Liver (tissue), 9 donors: Measurements from ENCODE around the gene ATP2C2. TPM values are rescaled to one million over a fixed set of nuclear protein-coding genes. Genes with fewer than 3 reads are reported as not detected.

Experiments used
- DNase-seq: peaks from one replicate; pipeline ENCODE4 v3.0.0-alpha.2; 2017; ENCODE audit warnings: low spot score
- H3K27ac ChIP-seq, 2 donors: one replicate each; pipeline ENCODE4 v1.7.0; 2013; ENCODE audit warnings: inconsistent platforms in 2 of 2, low read length in 2 of 2, control low read depth in 1 of 2, low read depth in 1 of 2, mild to moderate bottlenecking in 1 of 2
- H3K27me3 ChIP-seq, 4 donors: one replicate each; pipeline versions ENCODE4 v1.6.1 to v1.7.0; 2013; ENCODE audit warnings: low read length in 3 of 4, inconsistent platforms in 1 of 4, mild to moderate bottlenecking in 1 of 4, moderate library complexity in 1 of 4; ENCODE audit not compliant: control insufficient read depth in 4 of 4, insufficient read depth in 4 of 4
- H3K36me3 ChIP-seq, 4 donors: one replicate each; pipeline versions ENCODE4 v1.6.1 to v1.7.0; 2013; ENCODE audit warnings: low read length in 3 of 4, mild to moderate bottlenecking in 3 of 4, low read depth in 1 of 4, moderate library complexity in 1 of 4; ENCODE audit not compliant: control insufficient read depth in 4 of 4, insufficient read depth in 3 of 4
- H3K4me1 ChIP-seq, 4 donors: one replicate each; pipeline versions ENCODE4 v1.6.1 to v1.7.0; 2013; ENCODE audit warnings: low read length in 3 of 4, mild to moderate bottlenecking in 3 of 4, moderate library complexity in 1 of 4; ENCODE audit not compliant: control insufficient read depth in 4 of 4, insufficient read depth in 4 of 4
- H3K4me3 ChIP-seq, 3 donors: one replicate each; pipeline versions ENCODE4 v1.6.1 to v1.7.0; 2013; ENCODE audit warnings: low read length in 3 of 3, control low read depth in 1 of 3, low read depth in 1 of 3, mild to moderate bottlenecking in 1 of 3
- H3K9ac ChIP-seq, 2 donors: one replicate each; pipeline ENCODE4 v1.7.0; 2013; ENCODE audit warnings: low read length in 2 of 2, mild to moderate bottlenecking in 2 of 2, moderate library complexity in 2 of 2, control low read depth in 1 of 2, low read depth in 1 of 2
- H3K9me3 ChIP-seq, 4 donors: one replicate each; pipeline versions ENCODE4 v1.6.1 to v1.7.0; 2013; ENCODE audit warnings: low read length in 3 of 4; ENCODE audit not compliant: control insufficient read depth in 4 of 4
- EGR1 ChIP-seq, 2 donors: IDR thresholded peaks; 2 replicates each; pipeline ENCODE4 v1.6.1; 2016 to 2018; ENCODE audit warnings: antibody characterized with exemption in 2 of 2, low read depth in 2 of 2
- FOXA1 ChIP-seq: IDR thresholded peaks from 2 replicates; pipeline ENCODE4 v1.6.1; 2016; ENCODE audit warnings: antibody characterized with exemption
- FOXA2 ChIP-seq: IDR thresholded peaks from 2 replicates; pipeline ENCODE4 v1.6.1; 2016; ENCODE audit warnings: antibody characterized with exemption
- GABPA ChIP-seq, 2 donors: IDR thresholded peaks in 1 of 2; conservative IDR thresholded peaks in 1 of 2; 2 replicates each; pipeline ENCODE4 v1.6.1; 2016; ENCODE audit warnings: antibody characterized with exemption in 2 of 2, mild to moderate bottlenecking in 1 of 2, moderate library complexity in 1 of 2
- HNF4A ChIP-seq, 2 donors: conservative IDR thresholded peaks; 2 replicates each; pipeline ENCODE4 v1.6.1; 2016; ENCODE audit warnings: antibody characterized with exemption in 2 of 2, mild to moderate bottlenecking in 2 of 2
- HNF4G ChIP-seq: IDR thresholded peaks from 2 replicates; pipeline ENCODE4 v1.6.1; 2016; ENCODE audit warnings: antibody characterized with exemption
- JUND ChIP-seq, 2 donors: IDR thresholded peaks; 2 replicates each; pipeline ENCODE4 v1.6.1; 2016; ENCODE audit warnings: antibody characterized with exemption in 2 of 2
- NR2F2 ChIP-seq: IDR thresholded peaks from 2 replicates; pipeline ENCODE4 v1.6.1; 2016; ENCODE audit warnings: antibody characterized with exemption
- RAD21 ChIP-seq, 2 donors: IDR thresholded peaks; 2 replicates each; pipeline ENCODE4 v1.6.1; 2016; ENCODE audit warnings: antibody characterized with exemption in 2 of 2, mild to moderate bottlenecking in 2 of 2
- RXRA ChIP-seq, 2 donors: IDR thresholded peaks; 2 replicates each; pipeline ENCODE4 v1.6.1; 2017 to 2018; ENCODE audit warnings: antibody characterized with exemption in 2 of 2, mild to moderate bottlenecking in 1 of 2
- SP1 ChIP-seq: IDR thresholded peaks from 2 replicates; pipeline ENCODE4 v1.6.1; 2018; ENCODE audit warnings: antibody characterized with exemption, mild to moderate bottlenecking
- TAF1 ChIP-seq: conservative IDR thresholded peaks from 2 replicates; pipeline ENCODE4 v1.6.1; 2016; ENCODE audit warnings: antibody characterized with exemption, mild to moderate bottlenecking
- YY1 ChIP-seq: IDR thresholded peaks from 2 replicates; pipeline ENCODE4 v1.6.1; 2016; ENCODE audit warnings: antibody characterized with exemption, mild to moderate bottlenecking
- WGBS: extraction: QIAGEN DNeasy Blood & Tissue Kit; methylation state at CpG from one replicate; pipeline ENCODE4 v1.1.7; 2013; 5-methylcytosine and 5-hydroxymethylcytosine counted together
- polyA plus RNA-seq, 2 donors: library from polyadenylated mRNA; stranded (reverse) in 1 of 2; unstranded in 1 of 2; fragments of 200-250 nt in 1 of 2; fragments of >200 nt in 1 of 2; fragmentation: Nextera tagmentation in 1 of 2; extraction: Ambion mirVana in 1 of 2; gene quantifications; one replicate each; pipeline versions ENCODE4 v1.2.1 to v1.2.3, GENCODE V29; 2013 to 2015
- total RNA-seq, 2 donors: library from RNA; depleted of rRNA; stranded (reverse); fragments of >200 nt; gene quantifications; one replicate each; pipeline ENCODE4 v1.2.3, GENCODE V29; 2014
- TF ChIP-seq, protein P1 (sequence below): IDR thresholded peaks from 2 replicates; pipeline ENCODE4 v1.6.1; 2016; ENCODE audit warnings: antibody characterized with exemption, mild to moderate bottlenecking
- TF ChIP-seq, protein P2 (sequence below): IDR thresholded peaks from 2 replicates; pipeline ENCODE4 v1.6.1; 2016; ENCODE audit warnings: antibody characterized with exemption
- TF ChIP-seq, protein P3 (sequence below): IDR thresholded peaks from 2 replicates; pipeline ENCODE4 v1.6.1; 2016; ENCODE audit warnings: antibody characterized with exemption
- TF ChIP-seq, protein P4 (sequence below): IDR thresholded peaks from 2 replicates; pipeline ENCODE4 v1.6.1; 2016; ENCODE audit warnings: antibody characterized with exemption
- TF ChIP-seq, protein P5 (sequence below): fragments of 150-350 bp; IDR thresholded peaks from 2 replicates; pipeline ENCODE4 v1.5.1; 2017; ENCODE audit warnings: improper control_type of control experiment, low read depth, low read length; ENCODE audit not compliant: missing input control
- donor health status: healthy.
- donor health status: healthy.
- donor health status: healthy.
- donor health status: healthy.
- donor health status: healthy.

Gene ATP2C2
- total and polyA plus RNA-seq, 4 donors: 0.05 to 0.33 (median 0.22) TPM

DNA sequence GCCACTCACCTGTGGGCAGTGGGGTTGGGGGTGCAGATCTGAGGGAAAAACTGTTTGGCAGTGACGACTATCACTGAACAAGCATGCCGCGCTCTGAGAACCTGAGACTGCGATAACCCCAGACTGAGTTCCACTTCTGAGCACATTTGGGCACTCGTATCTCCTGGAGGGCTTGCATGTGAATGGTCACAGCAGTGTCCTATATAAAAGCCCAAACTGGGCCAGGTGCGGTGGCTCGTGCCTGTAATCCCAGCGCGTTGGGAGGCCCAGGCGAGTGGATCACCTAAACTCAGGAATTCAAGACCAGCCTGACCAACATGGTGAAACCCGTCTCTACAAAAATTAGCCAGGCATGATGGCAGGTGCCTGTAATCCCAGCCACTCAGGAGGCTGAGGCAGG lies 18.7 kb downstream of the ATP2C2 start:
- no peak for TF ChIP-seq FOXA2
- no peak for TF ChIP-seq FOXA1
- TF ChIP-seq, protein P1, sequence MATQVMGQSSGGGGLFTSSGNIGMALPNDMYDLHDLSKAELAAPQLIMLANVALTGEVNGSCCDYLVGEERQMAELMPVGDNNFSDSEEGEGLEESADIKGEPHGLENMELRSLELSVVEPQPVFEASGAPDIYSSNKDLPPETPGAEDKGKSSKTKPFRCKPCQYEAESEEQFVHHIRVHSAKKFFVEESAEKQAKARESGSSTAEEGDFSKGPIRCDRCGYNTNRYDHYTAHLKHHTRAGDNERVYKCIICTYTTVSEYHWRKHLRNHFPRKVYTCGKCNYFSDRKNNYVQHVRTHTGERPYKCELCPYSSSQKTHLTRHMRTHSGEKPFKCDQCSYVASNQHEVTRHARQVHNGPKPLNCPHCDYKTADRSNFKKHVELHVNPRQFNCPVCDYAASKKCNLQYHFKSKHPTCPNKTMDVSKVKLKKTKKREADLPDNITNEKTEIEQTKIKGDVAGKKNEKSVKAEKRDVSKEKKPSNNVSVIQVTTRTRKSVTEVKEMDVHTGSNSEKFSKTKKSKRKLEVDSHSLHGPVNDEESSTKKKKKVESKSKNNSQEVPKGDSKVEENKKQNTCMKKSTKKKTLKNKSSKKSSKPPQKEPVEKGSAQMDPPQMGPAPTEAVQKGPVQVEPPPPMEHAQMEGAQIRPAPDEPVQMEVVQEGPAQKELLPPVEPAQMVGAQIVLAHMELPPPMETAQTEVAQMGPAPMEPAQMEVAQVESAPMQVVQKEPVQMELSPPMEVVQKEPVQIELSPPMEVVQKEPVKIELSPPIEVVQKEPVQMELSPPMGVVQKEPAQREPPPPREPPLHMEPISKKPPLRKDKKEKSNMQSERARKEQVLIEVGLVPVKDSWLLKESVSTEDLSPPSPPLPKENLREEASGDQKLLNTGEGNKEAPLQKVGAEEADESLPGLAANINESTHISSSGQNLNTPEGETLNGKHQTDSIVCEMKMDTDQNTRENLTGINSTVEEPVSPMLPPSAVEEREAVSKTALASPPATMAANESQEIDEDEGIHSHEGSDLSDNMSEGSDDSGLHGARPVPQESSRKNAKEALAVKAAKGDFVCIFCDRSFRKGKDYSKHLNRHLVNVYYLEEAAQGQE: no peak
- TF ChIP-seq TAF1: no peak
- TF ChIP-seq JUND (IDR thresholded peaks at IDR 0.05): no peak
- no peak for TF ChIP-seq HNF4A (conservative IDR thresholded peaks at IDR 0.05)
- TF ChIP-seq RXRA (IDR thresholded peaks at IDR 0.05): no peak
- TF ChIP-seq, protein P2, sequence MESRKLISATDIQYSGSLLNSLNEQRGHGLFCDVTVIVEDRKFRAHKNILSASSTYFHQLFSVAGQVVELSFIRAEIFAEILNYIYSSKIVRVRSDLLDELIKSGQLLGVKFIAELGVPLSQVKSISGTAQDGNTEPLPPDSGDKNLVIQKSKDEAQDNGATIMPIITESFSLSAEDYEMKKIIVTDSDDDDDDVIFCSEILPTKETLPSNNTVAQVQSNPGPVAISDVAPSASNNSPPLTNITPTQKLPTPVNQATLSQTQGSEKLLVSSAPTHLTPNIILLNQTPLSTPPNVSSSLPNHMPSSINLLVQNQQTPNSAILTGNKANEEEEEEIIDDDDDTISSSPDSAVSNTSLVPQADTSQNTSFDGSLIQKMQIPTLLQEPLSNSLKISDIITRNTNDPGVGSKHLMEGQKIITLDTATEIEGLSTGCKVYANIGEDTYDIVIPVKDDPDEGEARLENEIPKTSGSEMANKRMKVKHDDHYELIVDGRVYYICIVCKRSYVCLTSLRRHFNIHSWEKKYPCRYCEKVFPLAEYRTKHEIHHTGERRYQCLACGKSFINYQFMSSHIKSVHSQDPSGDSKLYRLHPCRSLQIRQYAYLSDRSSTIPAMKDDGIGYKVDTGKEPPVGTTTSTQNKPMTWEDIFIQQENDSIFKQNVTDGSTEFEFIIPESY: no peak
- TF ChIP-seq RAD21 (IDR thresholded peaks at IDR 0.05): no peak
- TF ChIP-seq HNF4G: no peak
- TF ChIP-seq, protein P3, sequence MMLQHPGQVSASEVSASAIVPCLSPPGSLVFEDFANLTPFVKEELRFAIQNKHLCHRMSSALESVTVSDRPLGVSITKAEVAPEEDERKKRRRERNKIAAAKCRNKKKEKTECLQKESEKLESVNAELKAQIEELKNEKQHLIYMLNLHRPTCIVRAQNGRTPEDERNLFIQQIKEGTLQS: no peak
- TF ChIP-seq SP1: no peak
- TF ChIP-seq, protein P4, sequence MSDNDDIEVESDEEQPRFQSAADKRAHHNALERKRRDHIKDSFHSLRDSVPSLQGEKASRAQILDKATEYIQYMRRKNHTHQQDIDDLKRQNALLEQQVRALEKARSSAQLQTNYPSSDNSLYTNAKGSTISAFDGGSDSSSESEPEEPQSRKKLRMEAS: no peak
- no peak for TF ChIP-seq NR2F2
- TF ChIP-seq GABPA (IDR thresholded peaks at IDR 0.05 in 1 of 2, conservative IDR thresholded peaks at IDR 0.05 in 1 of 2): no peak
- TF ChIP-seq EGR1 (IDR thresholded peaks at IDR 0.05; ENCODE audit: low read depth in 2 of 2): no peak
- TF ChIP-seq YY1: no peak
- TF ChIP-seq, protein P5, sequence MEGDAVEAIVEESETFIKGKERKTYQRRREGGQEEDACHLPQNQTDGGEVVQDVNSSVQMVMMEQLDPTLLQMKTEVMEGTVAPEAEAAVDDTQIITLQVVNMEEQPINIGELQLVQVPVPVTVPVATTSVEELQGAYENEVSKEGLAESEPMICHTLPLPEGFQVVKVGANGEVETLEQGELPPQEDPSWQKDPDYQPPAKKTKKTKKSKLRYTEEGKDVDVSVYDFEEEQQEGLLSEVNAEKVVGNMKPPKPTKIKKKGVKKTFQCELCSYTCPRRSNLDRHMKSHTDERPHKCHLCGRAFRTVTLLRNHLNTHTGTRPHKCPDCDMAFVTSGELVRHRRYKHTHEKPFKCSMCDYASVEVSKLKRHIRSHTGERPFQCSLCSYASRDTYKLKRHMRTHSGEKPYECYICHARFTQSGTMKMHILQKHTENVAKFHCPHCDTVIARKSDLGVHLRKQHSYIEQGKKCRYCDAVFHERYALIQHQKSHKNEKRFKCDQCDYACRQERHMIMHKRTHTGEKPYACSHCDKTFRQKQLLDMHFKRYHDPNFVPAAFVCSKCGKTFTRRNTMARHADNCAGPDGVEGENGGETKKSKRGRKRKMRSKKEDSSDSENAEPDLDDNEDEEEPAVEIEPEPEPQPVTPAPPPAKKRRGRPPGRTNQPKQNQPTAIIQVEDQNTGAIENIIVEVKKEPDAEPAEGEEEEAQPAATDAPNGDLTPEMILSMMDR: no peak
- Histone ChIP-seq H3K9ac (no peak overlapping the region), H3K9me3 (peaks cover 0 to 8% (median 6%) of the 10 kb centered on the region in 4 donors), H3K36me3 (no peaks in the 10 kb centered on the region), H3K27me3 (no peaks in the 10 kb centered on the region), H3K4me1 (no peaks in the 10 kb centered on the region), H3K4me3 (no peak overlapping the region), H3K27ac (no peak overlapping the region)
- DNase-seq: no peak
- WGBS: 85% methylated on average over 11 of the region's 11 CpGs
